ENCODE results near the gene HASPIN.

The HASPIN gene

DNA sequence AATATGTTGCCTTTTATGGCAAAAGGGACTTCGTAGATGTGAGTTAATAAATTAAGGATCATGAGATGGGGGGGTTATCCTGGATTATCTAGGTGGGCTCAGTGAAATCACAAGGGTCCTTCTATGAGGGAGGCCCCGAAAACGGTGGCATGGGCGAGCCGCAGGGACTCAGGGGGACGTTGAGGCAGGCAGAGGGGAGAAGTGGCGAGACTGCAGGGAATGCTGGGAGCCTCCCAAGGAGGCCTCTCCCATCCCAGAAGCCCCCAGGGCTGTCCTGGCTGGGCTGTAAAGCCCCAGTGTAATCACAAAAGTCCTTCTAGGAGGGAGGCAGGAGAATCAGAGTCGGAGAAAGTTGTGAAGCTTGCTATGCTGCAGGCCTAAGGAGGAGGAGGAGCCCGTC lies 42.3 kb downstream of the HASPIN start:
- DNase-seq (ENCODE audit: low spot score): no peak

DNA sequence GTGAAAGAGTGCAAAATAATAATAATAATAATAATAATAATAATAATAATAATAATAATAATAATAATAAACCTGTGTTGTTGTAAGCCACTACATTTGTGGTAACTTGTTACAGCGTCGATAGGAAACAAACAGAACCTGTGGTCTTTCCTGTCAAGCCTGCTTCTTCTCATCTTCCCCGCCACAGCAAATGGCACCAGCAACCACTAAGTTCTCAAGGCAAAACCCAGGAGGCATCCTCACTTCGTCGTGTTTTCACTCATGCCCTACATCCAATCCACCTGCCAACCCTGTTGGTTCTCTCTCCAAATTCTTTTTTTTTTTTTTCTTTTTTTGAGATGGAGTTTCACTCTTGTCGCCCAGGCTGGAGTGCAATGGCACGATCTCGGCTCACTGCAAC lies 43.1 kb downstream of the HASPIN start:
- no peak for DNase-seq (ENCODE audit: low spot score)

DNA sequence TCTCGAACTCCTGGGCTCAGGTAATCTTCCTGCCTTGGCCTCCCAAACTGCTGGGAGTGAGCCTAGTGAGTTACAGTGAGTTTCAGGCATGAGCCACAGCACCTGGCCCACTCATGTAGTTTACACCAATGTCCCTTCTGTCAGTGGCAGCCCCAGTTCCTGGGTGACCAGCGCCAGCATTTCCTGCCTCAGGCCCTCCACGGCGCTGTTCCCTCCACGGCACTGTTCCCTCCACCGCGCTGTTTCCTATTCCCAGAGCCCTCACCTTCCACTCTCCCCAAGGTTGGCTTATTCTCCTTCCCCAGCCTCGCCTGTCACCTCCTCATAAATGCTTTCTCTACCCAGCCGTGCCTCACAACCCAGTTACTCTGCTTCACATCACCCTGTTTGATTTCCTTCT lies 44.6 kb downstream of the HASPIN start:
- DNase-seq (ENCODE audit: low spot score): no peak

GRCh38 chr17:3768769-3769168 lies 45.1 kb downstream of the HASPIN start:
- DNase-seq (ENCODE audit: low spot score): no peak

DNA sequence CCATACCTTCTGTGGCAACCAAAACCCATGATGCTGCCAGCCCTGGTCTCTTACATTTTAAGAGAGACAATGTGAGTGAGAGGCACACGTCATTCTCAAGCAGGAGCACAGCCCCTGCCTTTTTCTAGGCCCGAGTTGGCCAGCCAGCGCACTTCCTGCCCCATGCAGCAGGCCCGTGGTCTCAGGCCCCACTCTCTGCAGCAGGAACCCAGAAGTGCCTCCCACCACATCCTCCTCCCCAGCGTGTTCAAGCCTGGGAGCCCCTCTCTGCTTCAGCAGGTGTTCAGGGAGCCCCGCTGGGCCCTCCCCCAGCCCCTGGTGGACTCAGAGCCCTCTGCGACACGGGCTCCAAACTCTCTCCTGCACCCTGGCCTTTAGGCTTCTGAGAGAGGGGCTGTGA lies 46.8 kb downstream of the HASPIN start:
- no peak for DNase-seq (ENCODE audit: low spot score)

GRCh38 chr17:3771140-3771539 lies 47.4 kb downstream of the HASPIN start:
- DNase-seq (ENCODE audit: low spot score): peak; percentile 57

DNA sequence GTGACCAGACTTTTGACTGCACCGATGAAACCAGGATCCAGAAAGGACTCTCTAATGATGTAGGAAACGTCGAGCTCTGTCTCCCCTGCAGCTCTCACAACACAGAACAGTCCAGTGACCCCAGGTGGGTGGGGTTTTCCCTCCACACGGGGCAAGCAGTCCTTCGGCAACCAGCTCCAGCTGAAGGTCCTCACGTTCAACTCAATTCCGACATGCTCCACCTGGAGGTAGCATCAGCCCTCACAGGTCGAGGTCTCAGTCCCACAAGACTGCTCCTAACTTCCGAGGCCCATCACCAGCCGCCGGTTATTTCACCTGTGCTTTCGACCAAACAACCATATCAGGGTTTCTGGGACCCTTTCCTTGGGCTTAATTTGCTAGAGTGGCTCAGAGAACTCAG lies 49.1 kb downstream of the HASPIN start:
- DNase-seq (ENCODE audit: low spot score): no peak

- no peak for DNase-seq (ENCODE audit: low spot score)
Observed at GRCh38 chr17:3773511-3773910, 49.8 kb downstream of the HASPIN start.

DNA sequence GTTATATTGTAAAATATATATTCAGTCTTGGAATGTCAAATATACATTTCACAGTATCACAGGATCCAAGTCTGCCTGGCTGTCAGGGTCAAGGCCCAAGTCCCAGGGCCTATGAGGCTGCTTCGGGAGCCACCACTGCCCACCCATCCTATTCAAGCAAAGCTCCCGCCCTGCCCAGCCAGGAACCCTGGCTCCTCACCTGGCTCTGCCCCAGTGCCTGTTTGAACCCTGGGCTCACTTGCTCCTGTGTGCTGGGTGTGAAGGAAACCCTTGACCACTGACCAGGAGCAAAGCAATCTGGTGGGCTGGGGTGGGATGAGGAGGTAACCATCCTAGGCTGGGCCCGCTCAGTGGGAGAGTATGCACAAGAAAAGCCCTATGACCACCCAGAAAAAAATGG lies 50.3 kb downstream of the HASPIN start:
- DNase-seq (ENCODE audit: low spot score): no peak
